AML-193 (cell line): ENCODE measurements around the gene AAGAB.

Experiments
- DNase-seq, 2 experiments: peaks; one replicate each; lab custom pipeline; 2025; lab: John Stamatoyannopoulos, UW

Gene AAGAB

DNA sequence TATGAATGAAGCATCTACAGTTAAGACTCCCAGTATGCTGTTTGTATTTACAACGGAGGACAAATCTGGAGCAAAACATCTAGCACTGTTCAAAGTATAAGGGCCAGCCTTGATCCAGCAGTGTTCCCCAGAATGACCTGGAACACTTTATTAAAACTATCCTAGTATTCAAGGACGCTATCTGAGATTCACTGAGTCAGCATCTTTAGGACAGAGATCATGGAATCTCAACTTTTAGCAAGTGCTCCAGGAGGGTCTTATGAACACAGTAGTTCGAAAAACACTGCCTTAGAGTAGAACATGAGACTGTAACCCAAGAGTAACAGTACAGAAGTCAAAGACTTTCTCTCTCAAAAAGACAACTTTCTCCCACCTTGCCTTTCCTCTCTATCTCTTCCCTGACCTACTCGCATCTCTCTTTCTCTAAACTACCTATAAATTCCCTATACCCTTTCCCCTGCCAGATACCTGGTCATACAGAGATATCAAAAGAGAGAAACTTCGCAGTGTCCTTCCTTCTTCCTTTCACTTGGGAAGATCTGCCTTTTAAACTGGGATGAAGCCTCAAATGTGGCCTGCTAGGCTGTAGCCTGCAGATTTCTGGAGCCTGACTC lies 43.8 kb downstream of the AAGAB start:
- no peak for DNase-seq

GRCh38 chr15:67208396-67208795 lies 46.1 kb downstream of the AAGAB start:
- no peak for DNase-seq

- no peak for DNase-seq
These were observed 46.8 kb downstream of the AAGAB start for GRCh38 chr15:67207555-67208207.

GRCh38 chr15:67202991-67203390 lies 51.5 kb downstream of the AAGAB start:
- no peak for DNase-seq

- DNase-seq: no peak
These were observed 52.4 kb downstream of the AAGAB start for GRCh38 chr15:67202091-67202490.

DNA sequence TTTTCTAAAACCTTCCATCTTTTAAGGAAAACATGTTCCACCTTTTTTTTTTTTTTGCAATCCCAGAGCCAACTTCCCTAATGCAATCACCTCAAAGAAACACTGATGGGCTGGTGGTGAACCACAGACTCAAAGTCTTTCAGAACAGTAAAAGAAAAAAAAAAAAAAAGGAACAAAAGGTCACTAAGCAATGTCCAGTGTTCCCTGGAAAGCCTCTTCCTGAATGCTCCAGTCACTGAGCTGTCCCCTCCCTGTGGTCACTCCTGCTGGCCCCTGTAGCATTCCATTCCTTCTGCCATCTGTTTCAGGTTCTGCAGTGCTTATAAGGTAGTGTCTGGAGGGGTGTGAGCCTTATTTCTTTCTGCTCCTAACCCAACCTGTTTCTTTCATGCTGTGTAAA lies 53.3 kb downstream of the AAGAB start:
- DNase-seq: peak; percentile 17 to 24

- DNase-seq: no peak
These were observed 54.3 kb downstream of the AAGAB start for GRCh38 chr15:67199881-67200763.

DNA sequence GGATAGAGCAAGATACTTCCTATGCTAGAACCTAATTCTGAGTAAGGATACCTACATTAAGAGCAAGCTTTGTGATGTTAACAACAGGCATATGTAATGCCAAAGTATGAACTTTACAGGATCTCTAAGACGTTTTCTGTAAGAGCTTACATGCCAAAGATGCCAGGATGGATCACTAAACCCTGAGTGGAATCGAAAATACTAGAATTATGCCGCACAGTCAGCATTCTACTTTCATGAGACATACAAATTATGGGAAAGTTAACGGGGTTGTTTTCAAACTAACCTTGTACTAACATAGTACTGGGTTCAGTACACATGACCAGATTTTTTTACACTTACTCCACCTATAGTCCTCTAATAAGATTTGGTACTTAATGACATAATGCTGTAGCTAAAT lies 55.1 kb downstream of the AAGAB start:
- no peak for DNase-seq

- DNase-seq: no peak
These were observed 56.2 kb downstream of the AAGAB start for GRCh38 chr15:67198157-67198754.

DNA sequence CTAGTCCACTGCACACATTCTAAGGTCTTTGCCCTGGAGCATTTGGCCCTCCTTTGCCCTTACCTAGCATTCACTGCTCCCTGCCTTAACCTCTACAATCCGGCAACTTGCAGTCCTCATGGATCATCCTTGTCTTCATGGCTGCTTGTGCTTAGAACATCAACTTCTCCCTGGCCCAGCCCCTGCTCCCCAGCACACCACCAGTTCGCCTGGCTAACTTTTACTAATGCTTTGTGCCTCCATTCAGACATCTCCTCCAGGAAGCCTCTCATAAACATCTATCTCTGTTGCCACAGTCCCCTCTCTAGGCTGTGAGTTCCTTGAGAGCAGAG lies 57.1 kb downstream of the AAGAB start:
- DNase-seq: no peak

DNA sequence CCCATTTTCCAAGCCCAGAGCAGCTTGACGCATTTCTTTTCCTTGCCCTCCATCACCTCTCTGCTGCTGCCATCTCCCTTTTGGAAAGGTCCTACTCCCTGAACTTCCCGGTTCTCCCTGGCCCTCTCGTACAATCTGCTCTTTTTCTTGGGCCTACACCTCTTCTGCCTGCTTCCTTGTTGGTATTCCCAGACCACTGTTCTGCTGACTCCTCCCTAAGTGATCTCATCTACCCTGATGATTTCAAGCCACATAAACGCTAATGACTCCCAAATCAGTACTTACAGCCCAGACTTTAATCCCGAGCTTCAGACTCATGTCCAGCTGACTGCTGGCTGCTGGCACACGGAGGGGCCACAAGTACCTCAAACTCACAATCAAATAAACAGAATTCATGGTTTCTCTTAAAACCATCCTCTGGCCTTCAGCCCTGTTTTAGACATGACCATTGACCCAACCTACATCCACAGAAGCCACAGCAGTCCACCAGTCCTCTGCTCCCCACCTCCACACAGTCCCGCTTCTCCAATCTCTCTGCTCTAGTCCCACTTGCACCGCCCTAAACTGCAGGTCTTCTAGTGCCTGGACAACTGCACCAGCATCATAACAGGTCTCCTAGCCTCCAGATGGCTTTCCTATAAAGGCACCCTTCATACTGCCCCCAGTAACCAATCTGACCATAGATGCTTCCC lies 57.6 kb downstream of the AAGAB start:
- DNase-seq: no peak

DNA sequence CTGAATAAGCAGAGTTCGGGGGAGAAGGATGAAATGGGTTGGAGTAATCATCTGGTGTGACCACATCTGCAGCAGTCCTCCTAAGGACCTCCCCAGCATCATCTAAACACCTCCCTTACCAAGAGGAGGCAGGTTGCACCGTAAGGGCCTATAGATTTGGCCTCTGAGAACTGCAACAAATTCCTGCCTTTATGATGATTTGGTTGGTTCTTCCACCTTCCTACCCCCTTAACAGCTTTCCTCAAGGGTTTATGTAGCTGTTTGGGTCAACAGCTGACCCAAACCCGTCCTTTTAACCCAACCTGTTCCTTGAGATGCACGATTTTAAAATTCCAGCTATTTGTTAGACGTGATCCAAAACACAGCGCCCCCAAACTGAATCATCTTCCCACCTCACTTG lies 58.2 kb downstream of the AAGAB start:
- no peak for DNase-seq

DNA sequence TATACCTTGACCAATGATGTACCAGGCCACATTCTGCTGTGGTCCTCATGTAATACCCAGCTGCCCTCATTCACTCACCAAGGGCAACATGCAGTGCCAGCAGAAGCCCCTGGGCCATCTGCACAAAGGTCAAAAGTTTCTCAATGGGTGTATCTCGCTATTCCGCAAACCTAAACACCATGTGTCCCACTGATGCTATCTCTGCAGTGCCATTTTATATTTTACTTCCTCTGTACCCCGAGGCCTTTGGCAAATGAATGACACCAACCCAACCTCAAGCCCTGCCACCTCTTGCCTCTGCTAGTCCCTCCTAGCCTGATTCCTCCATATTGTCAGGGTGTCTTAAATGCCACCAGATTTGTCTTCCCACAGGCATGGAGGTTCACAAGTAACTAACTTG lies 59.2 kb downstream of the AAGAB start:
- DNase-seq: no peak

DNA sequence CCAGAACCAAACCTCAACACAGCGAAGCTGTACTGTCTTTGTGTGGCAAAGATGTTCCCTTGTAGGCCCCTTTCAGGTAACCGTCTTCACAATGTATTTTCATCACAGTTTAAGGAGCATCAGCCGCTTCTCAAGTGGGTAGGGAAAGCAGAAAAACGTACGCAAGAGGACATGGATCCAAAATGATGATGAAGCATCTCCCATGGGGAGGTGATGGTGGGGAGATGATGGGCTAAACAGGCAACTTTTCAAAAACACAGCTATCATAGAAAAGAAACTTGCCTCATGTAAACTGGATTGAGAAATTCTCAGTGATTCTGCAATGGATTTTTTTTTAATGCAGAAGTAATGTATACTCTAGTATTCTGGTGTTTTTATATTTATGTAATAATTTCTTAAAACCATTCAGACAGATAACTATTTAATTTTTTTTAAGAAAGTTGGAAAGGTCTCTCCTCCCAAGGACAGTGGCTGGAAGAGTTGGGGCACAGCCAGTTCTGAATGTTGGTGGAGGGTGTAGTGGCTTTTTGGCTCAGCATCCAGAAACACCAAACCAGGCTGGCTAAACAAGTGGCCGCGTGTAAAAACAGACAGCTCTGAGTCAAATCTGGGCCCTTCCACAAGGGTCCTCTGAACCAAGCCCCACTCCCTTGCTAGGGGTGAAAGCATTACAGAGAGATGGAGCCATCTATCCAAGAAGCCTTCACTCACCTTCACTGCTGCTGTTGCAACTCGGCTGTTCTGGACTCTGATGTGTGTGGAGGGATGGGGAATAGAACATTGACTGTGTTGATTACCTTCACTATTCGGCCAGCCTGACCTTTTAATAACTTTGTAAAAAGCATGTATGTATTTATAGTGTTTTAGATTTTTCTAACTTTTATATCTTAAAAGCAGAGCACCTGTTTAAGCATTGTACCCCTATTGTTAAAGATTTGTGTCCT lies 60.0 kb downstream of the AAGAB start:
- DNase-seq: no peak

DNA sequence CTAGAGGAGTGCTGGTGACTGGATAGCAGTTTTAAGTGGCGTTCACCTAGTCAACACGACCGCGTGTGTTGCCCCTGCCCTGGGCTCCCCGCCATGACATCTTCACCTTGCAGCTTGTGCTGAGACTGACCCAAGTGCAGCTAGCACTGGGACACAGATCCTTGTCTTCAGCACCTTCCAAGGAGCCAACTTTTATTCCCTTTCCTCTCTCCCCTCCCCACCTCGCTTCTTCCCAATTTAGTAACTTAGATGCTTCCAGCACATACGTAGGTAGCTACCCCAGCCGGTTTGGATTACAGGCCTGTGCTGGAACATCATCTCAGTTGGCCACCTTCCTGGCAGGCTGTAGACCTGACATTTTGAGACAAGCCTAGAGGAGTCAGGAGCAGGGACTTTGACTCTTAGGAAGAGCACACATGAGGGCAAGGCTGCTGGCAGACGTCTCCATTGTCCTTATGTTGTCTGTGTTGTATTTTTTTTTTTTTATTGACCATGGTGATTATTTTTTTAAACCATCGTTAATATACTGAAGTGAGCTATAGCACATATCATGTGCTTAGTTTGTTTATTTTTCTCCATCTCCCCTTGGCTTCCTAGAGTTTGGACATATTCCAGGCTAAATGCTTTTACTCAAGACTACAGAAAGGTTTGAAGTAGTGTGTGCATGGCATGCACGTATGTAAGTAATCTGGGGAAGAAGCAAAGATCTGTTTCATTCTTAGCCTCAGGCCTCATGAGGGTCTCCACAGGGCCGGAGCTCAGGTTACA lies 61.1 kb downstream of the AAGAB start:
- DNase-seq: no peak

GRCh38 chr15:67192185-67192820 lies 62.2 kb downstream of the AAGAB start:
- no peak for DNase-seq

- no peak for DNase-seq
These were observed 63.6 kb downstream of the AAGAB start for GRCh38 chr15:67190813-67191212.

DNA sequence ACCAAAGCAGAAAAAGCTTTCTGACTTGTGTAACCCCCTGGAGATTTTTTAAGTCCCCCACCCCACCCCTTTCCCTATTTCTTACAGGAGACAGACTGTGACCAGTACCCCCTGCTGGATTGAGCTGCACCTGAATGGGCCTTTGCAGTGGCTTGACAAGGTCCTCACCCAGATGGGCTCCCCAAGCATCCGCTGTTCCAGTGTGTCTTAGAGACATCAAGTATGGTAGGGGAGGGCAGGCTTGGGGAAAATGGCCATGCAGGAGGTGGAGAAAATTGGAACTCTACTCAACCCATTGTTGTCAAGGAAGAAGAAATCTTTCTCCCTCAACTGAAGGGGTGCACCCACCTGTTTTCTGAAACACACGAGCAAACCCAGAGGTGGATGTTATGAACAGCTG lies 64.1 kb downstream of the AAGAB start:
- DNase-seq: no peak

GRCh38 chr15:67189326-67190051 lies 65.0 kb downstream of the AAGAB start:
- DNase-seq: no peak
